A549 (cell line): ENCODE results near the gene LIN7A.

Experiments
- CTCF ChIP-seq: fragments of >200 bp; sonication (Bioruptor Twin); formaldehyde crosslinking; IDR thresholded peaks from 3 replicates; pipeline ENCODE4 v1.5.1; 2016
- HEYL ChIP-seq: fragments of 250-450 bp; sonication (Bioruptor Pico); IDR thresholded peaks from 2 replicates; pipeline ENCODE4 v1.8.0; 2021; ENCODE audit warnings: mild to moderate bottlenecking, moderate library complexity
- KDM5A ChIP-seq: fragments of 200-600 bp; sonication (generic); IDR thresholded peaks from 2 replicates; pipeline ENCODE4 v1.6.1; 2016; ENCODE audit warnings: antibody characterized with exemption, mild to moderate bottlenecking
- MAFK ChIP-seq: fragments of 450-650 bp; IDR thresholded peaks from 2 replicates; pipeline ENCODE4 v1.6.1; 2014; ENCODE audit not compliant: partially characterized antibody
- PBX3 ChIP-seq: IDR thresholded peaks from 2 replicates; pipeline ENCODE4 v1.6.1; 2012
- POLR2A ChIP-seq: IDR thresholded peaks from 2 replicates; pipeline ENCODE4 v1.6.1; 2012; ENCODE audit warnings: mild to moderate bottlenecking, low read length

- TF ChIP-seq POLR2A (no peak), KDM5A (no peak), HEYL (CRISPR knock-in tag) (no peak), CTCF (no peak), MAFK (no peak), PBX3 (no peak)
Observed at GRCh38 chr12:80917651-80918050, 20.1 kb downstream of the LIN7A start.
